CD4-positive, alpha-beta T cell (primary cell): ENCODE measurements around the gene ZNF624. TPM values are rescaled to one million over a fixed set of nuclear protein-coding genes. Genes with fewer than 3 reads are reported as not detected.

ENCODE experiments used
- ATAC-seq: fragments of 200-7000 bp; cut with Tn5 transposase; one replicate; pipeline ENCODE4 v1.10.0; 2022; ENCODE audit warnings: mild to moderate bottlenecking; ENCODE audit not compliant: poor library complexity
- CTCF ChIA-PET: fragments of 350-600 bp; sonication (Branson Sonifier 250); formaldehyde crosslinking; loops from one replicate; lab custom pipeline; 2021; ENCODE audit warnings: antibody characterized with exemption, inconsistent platforms; lab: Charles Lee
- POLR2A ChIA-PET: fragments of 350-600 bp; sonication (Branson Sonifier 250); formaldehyde crosslinking; loops from one replicate; lab custom pipeline; 2021; ENCODE audit warnings: antibody characterized with exemption, inconsistent platforms; lab: Charles Lee
- DNase-seq, 14 experiments: peaks; one replicate each; pipeline ENCODE4 v3.0.0-alpha.2; 2013 to 2020; ENCODE audit warnings: mixed read lengths in 2 of 14
- H3K27ac ChIP-seq, 2 donors: one replicate each; pipeline versions ENCODE4 v1.5.1 to v1.7.0; 2013; ENCODE audit warnings: low read length in 2 of 2, low read depth in 1 of 2, mild to moderate bottlenecking in 1 of 2
- H3K27me3 ChIP-seq, 2 experiments: 1 replicate in 1 of 2; 2 replicates in 1 of 2; pipeline versions ENCODE4 v1.6.1 to v1.7.0; 2013; ENCODE audit warnings: low read length in 2 of 2, control low read depth in 1 of 2, mild to moderate bottlenecking in 1 of 2, moderate library complexity in 1 of 2; ENCODE audit not compliant: insufficient read depth in 2 of 2, control insufficient read depth in 1 of 2
- H3K36me3 ChIP-seq: one replicate; pipeline ENCODE4 v1.6.1; 2013; ENCODE audit warnings: low read length, control low read depth; ENCODE audit not compliant: insufficient read depth
- H3K4me1 ChIP-seq: one replicate; pipeline ENCODE4 v1.6.1; 2013; ENCODE audit warnings: low read length, control low read depth; ENCODE audit not compliant: insufficient read depth
- H3K4me3 ChIP-seq: one replicate; pipeline ENCODE4 v1.5.1; 2013; ENCODE audit warnings: mild to moderate bottlenecking, low read length, moderate library complexity
- H3K9me3 ChIP-seq, 2 experiments: 1 replicate in 1 of 2; 2 replicates in 1 of 2; pipeline versions ENCODE4 v1.6.1 to v1.7.0; 2013; ENCODE audit warnings: low read length in 2 of 2, mild to moderate bottlenecking in 2 of 2, control low read depth in 1 of 2, moderate library complexity in 1 of 2; ENCODE audit not compliant: control insufficient read depth in 1 of 2, insufficient read depth in 1 of 2
- H3K27ac Mint-ChIP-seq: one replicate; pipeline ENCODE4 v1.8.0; 2020; ENCODE audit warnings: mixed read lengths
- H3K27me3 Mint-ChIP-seq: one replicate; pipeline ENCODE4 v1.8.0; 2021; ENCODE audit warnings: mixed read lengths
- H3K36me3 Mint-ChIP-seq: one replicate; pipeline ENCODE4 v1.8.0; 2021; ENCODE audit warnings: low read depth, mixed read lengths
- H3K4me1 Mint-ChIP-seq: one replicate; pipeline ENCODE4 v1.8.0; 2021; ENCODE audit warnings: low read depth, mixed read lengths
- H3K4me3 Mint-ChIP-seq: one replicate; pipeline ENCODE4 v1.8.0; 2020; ENCODE audit warnings: mild to moderate bottlenecking, mixed read lengths
- H3K9me3 Mint-ChIP-seq: one replicate; pipeline ENCODE4 v1.8.0; 2020; ENCODE audit warnings: mixed read lengths
- intact Hi-C, 2 experiments: fragments of 100-400 bp; cut with DNase I in 1 of 2; cut with micrococcal nuclease in 1 of 2; formaldehyde crosslinking; loops; one replicate each; pipeline versions ENCODE4 v1.15.1 to v1.9.0; 2023 to 2025; cut with DNase I, micrococcal nuclease
- total RNA-seq, 174 experiments: library from RNA in 2 of 174; stranded (reverse) in 2 of 174; gene quantifications; one replicate each; pipeline ENCODE4 v1.2.3 and lab custom pipeline; 2021 to 2026
- TF ChIP-seq, protein P1 (sequence below): fragments of 200-600 bp; IDR thresholded peaks from one replicate; pipeline ENCODE4 v1.8.0; 2022; ENCODE audit warnings: antibody characterized with exemption, mild to moderate bottlenecking

ZNF624 gene
- total RNA-seq, 2 experiments from 2014 or later = 2.8 to 3.2 TPM

DNA sequence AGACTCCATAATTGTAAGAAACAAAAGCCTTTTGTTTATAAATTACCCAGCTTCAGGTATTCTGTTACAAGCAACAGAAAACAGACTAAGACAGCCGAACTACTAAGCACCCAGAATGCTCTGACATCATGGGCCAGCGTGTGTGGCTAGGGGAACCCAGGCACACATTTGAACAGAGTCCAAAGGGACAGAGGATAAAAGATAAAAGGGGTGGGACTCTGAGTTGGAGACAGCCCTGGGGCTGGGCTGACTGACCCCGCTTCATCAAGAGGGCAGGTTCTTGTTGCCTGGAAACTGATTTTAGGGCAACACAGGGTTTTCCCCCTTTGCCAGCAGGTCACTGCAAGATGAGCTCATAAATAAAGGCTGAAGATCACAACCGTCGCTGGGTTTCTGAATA lies 54.1 kb downstream of the ZNF624 start:
- POLR2A ChIA-PET = no interaction called here
- no peak for ATAC-seq
- Mint-ChIP-seq H3K9me3 (peaks cover 9% of the 10 kb centered on the region), H3K27ac (no peak overlapping the region), H3K4me1 (no peaks in the 10 kb centered on the region), H3K36me3 (no peaks in the 10 kb centered on the region), H3K4me3 (no peak overlapping the region), H3K27me3 (peaks cover 18% of the 10 kb centered on the region)
- Histone ChIP-seq H3K36me3 (no peaks in the 10 kb centered on the region), H3K27me3 (no peaks in the 10 kb centered on the region), H3K4me3 (no peak overlapping the region), H3K27ac (no peak overlapping the region), H3K9me3 (peaks cover 4 to 18% of the 10 kb centered on the region in 2 experiments), H3K4me1 (no peaks in the 10 kb centered on the region)
- intact Hi-C loops = no loop called here
- TF ChIP-seq, protein P1, sequence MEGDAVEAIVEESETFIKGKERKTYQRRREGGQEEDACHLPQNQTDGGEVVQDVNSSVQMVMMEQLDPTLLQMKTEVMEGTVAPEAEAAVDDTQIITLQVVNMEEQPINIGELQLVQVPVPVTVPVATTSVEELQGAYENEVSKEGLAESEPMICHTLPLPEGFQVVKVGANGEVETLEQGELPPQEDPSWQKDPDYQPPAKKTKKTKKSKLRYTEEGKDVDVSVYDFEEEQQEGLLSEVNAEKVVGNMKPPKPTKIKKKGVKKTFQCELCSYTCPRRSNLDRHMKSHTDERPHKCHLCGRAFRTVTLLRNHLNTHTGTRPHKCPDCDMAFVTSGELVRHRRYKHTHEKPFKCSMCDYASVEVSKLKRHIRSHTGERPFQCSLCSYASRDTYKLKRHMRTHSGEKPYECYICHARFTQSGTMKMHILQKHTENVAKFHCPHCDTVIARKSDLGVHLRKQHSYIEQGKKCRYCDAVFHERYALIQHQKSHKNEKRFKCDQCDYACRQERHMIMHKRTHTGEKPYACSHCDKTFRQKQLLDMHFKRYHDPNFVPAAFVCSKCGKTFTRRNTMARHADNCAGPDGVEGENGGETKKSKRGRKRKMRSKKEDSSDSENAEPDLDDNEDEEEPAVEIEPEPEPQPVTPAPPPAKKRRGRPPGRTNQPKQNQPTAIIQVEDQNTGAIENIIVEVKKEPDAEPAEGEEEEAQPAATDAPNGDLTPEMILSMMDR = no peak
- CTCF ChIA-PET = no interaction called here
- no peak for DNase-seq

DNA sequence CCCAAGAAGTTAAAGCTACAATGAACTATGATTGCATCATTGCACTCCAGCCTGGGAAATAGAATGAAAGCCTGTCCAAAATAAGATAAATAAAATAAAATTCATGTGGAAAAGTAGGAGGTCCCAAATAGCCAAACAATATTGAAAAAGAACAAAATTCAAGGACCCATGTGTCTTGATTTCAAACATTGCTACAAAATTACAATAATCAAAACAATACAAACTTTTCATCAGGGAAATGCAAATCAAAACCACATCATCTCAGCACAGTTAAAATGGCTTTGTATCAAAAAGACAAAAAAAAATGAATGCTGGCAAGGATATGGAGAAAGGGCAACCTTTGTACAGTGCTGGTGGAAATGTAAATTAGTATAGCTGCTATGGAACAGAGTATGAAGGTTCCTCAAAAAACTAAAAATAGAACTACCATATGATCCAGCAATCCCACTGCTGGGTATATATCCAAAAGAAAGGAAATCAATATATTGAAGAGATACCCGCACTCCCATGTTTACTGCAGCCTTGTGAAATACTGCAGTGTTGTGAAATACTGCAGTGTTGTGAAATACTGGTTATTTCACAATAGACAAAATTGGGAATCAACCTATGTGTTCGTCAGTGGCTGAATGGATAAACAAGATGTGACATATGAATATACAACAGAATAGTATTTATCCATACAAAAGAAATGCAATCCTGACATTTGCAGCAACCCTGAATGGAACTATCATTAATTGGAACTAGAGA lies 60.1 kb downstream of the ZNF624 start:
- TF ChIP-seq, protein P1 = no peak
- no peaks in the 10 kb centered on the region for H3K9me3 ChIP-seq
- DNase-seq (no peak), ATAC-seq (no peak)
- H3K27me3 ChIP-seq = peaks cover 0 to 7% of the 10 kb centered on the region in 2 experiments
- POLR2A ChIA-PET = no interaction called here
- intact Hi-C loops = no loop called here
- H3K4me3 Mint-ChIP-seq = no peak overlapping the region
- H3K27ac ChIP-seq = no peak overlapping the region
- CTCF ChIA-PET = no interaction called here
- H3K9me3 Mint-ChIP-seq = no peaks in the 10 kb centered on the region
- no peaks in the 10 kb centered on the region for H3K4me1 Mint-ChIP-seq
- peaks cover 47% of the 10 kb centered on the region for H3K27me3 Mint-ChIP-seq
- peaks cover 11% of the 10 kb centered on the region for H3K4me1 ChIP-seq
- no peak overlapping the region for H3K27ac Mint-ChIP-seq
- no peaks in the 10 kb centered on the region for H3K36me3 Mint-ChIP-seq
- H3K36me3 ChIP-seq = no peaks in the 10 kb centered on the region
- no peak overlapping the region for H3K4me3 ChIP-seq

DNA sequence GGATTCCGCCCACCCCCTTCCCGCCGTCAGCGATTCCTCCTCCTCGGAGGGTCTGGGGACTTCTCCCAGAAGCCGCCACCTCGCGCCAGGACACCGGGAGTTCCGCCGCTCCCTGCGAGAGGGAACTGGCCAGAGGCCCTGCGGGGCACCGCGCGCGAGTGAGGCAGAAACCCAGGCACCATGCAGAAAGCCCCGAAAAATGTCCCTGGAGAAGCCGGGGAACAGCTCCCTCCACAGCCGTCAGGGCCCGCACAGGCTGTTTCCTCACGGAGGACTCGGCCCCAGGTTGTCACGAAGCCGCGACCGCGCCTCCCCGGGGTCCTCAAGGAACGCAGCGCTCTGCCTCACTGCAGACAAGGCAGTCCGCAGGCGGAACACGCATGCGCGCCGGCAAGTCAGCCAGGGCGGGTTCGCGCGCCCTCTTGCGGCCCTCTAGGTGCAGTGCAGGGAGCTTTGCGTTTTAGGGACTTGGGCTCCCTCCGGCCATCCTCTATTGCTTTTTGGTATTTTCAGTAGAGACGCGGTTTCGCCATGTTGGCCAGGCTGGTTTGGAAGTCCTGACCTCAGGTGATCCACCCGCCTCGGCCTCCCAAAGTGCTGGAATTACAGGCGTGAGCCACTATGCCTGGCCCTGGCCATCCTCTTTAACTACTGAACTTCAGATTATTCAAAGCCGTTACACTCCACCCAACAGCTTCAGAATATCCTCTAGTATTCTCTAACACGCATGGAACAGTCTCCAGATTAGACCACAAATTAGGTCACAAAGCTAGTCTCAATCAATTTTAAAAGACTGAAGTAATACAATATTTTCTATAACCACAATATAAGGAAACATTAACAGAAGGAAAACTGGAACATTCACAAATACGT lies 64.3 kb downstream of the ZNF624 start:
- H3K27me3 Mint-ChIP-seq = peaks cover 61% of the 10 kb centered on the region
- H3K36me3 Mint-ChIP-seq = no peaks in the 10 kb centered on the region
- POLR2A ChIA-PET = interaction anchor here (1.9 to 2.0 kb wide), 2 partner anchors 20 to 53 kb away, joined by 4 to 14 read pairs; partner anchors contain the start of gene ZNF287

More for the DNA sequence above, 64.3 kb downstream of the ZNF624 start:
- DNase-seq = peak; percentile 85 to 96 (median 92)
- no peak overlapping the region for H3K27ac Mint-ChIP-seq
- peaks cover 4% of the 10 kb centered on the region for H3K4me1 Mint-ChIP-seq
- peak; percentile 93 for ATAC-seq
- H3K9me3 Mint-ChIP-seq = no peaks in the 10 kb centered on the region
- H3K9me3 ChIP-seq = no peaks in the 10 kb centered on the region
- H3K27me3 ChIP-seq = peaks cover 0 to 7% of the 10 kb centered on the region in 2 experiments
- CTCF ChIA-PET = interaction anchor here (0.6 to 3.5 kb wide), 17 partner anchors 9 to 151 kb away, joined by 3 to 30 read pairs (median 4); partner anchors contain the start of genes ZNF287 and ZNF624
- H3K36me3 ChIP-seq = no peaks in the 10 kb centered on the region
- H3K4me3 ChIP-seq = peak overlapping the region; percentile 63
- TF ChIP-seq, protein P1 = peak; percentile 99
- H3K4me3 Mint-ChIP-seq = peak overlapping the region; percentile 87
- peaks cover 16% of the 10 kb centered on the region for H3K4me1 ChIP-seq
- intact Hi-C loops = loop anchor here (1.0 to 5.0 kb wide), 4 partner anchors 52 to 212 kb away; partner anchors contain the start of gene ZNF624 (in 1 of the 2)
- H3K27ac ChIP-seq = no peak overlapping the region
